Measurements from ENCODE around the gene CD300LF. TPM values are rescaled to one million over a fixed set of nuclear protein-coding genes. Genes with fewer than 3 reads are reported as not detected.

Gene CD300LF
- total RNA-seq, 2 donors from 2014 or later = 2.3 TPM; not detected in 1

DNA sequence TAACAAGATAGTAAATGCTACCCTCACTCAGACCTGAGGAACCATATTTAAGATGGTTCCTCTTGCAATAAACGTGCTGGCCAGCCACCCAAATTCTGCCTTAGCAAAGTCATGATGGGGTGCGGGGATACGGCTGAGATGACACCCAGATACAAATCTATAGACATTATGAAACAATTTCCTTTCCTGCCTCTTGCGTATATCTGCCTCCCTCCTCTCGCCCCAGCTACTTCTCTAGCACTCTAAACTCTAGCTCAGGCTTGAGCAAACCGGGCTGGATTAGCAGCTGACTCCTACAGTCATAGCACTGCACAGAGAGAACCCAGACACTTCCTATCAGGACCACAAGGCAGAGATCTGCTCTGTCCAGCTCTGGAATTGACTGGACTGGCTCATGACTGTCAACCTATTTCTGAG, 22.3 kb downstream of the CD300LF start:
- Histone ChIP-seq H3K4me3 (no peak overlapping the region), H3K27me3 (replicated peaks; ENCODE audit: insufficient read depth) (no peaks in the 10 kb centered on the region), H3K36me3 (no peaks in the 10 kb centered on the region), H3K4me1 (ENCODE audit: control insufficient read depth in 1 of 2, low read depth in 2 of 2) (no peaks in the 10 kb centered on the region), H3K9me3 (no peaks in the 10 kb centered on the region), H3K27ac (no peak overlapping the region)
- TF ChIP-seq, protein P1, sequence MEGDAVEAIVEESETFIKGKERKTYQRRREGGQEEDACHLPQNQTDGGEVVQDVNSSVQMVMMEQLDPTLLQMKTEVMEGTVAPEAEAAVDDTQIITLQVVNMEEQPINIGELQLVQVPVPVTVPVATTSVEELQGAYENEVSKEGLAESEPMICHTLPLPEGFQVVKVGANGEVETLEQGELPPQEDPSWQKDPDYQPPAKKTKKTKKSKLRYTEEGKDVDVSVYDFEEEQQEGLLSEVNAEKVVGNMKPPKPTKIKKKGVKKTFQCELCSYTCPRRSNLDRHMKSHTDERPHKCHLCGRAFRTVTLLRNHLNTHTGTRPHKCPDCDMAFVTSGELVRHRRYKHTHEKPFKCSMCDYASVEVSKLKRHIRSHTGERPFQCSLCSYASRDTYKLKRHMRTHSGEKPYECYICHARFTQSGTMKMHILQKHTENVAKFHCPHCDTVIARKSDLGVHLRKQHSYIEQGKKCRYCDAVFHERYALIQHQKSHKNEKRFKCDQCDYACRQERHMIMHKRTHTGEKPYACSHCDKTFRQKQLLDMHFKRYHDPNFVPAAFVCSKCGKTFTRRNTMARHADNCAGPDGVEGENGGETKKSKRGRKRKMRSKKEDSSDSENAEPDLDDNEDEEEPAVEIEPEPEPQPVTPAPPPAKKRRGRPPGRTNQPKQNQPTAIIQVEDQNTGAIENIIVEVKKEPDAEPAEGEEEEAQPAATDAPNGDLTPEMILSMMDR (IDR thresholded peaks at IDR 0.05) = no peak
- no peak for DNase-seq (ENCODE audit: low spot score)
- ATAC-seq (ENCODE audit: insufficient number of reproducible peaks, low FRiP score, low read depth) = no peak

DNA sequence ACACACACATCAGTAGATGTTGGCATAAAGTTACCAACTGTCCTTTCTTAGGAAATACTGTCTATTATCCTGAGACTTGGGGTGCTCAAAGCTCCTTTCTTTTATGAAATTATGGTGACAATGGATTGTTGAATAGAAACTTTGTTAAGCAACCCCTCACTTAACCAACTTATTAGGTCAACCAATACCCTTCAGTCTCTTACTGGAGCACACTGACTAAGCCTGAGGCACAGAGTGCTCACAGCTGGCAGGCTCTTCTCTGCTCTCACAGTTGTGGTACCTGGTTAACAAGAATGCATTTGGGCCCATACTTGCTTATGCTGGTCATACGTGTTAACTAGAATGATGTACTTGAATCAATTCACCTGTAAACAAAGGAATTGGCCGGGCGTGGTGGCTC, 24.8 kb downstream of the CD300LF start:
- Histone ChIP-seq H3K4me3 (no peak overlapping the region), H3K27me3 (replicated peaks; ENCODE audit: insufficient read depth) (no peaks in the 10 kb centered on the region), H3K27ac (no peak overlapping the region), H3K36me3 (no peaks in the 10 kb centered on the region), H3K4me1 (ENCODE audit: control insufficient read depth in 1 of 2, low read depth in 2 of 2) (no peaks in the 10 kb centered on the region), H3K9me3 (no peaks in the 10 kb centered on the region)
- TF ChIP-seq, protein P1 (IDR thresholded peaks at IDR 0.05) = no peak
- no peak for ATAC-seq (ENCODE audit: insufficient number of reproducible peaks, low FRiP score, low read depth)
- no peak for DNase-seq (ENCODE audit: low spot score)

DNA sequence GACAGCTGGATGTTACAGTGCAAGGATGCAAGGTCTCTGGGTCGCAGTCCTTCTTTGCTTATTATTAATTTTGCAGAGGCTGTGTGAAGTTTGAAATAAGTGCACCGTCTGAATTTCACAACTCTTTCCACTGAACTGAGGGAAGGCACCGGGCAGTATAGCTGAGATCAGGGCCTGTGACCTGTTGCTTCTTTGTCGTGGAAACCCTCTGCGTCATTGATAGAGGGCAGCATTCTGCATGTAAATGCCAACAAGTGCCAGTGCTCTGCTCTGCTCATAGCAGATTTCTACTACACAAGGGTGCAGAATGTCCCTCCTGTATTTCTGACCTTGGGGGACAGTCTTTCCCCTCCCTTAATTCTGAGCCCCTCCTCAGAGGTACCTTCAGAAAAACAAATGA, 26.0 kb downstream of the CD300LF start:
- no peak for ATAC-seq (ENCODE audit: insufficient number of reproducible peaks, low FRiP score, low read depth)
- H3K4me1 ChIP-seq (ENCODE audit: control insufficient read depth in 1 of 2, low read depth in 2 of 2) = no peaks in the 10 kb centered on the region
- H3K9me3 ChIP-seq = no peaks in the 10 kb centered on the region
- no peak overlapping the region for H3K4me3 ChIP-seq
- DNase-seq (ENCODE audit: low spot score) = no peak
- no peak overlapping the region for H3K27ac ChIP-seq
- TF ChIP-seq, protein P1 (IDR thresholded peaks at IDR 0.05) = no peak
- H3K36me3 ChIP-seq = no peaks in the 10 kb centered on the region
- no peaks in the 10 kb centered on the region for H3K27me3 ChIP-seq (replicated peaks; ENCODE audit: insufficient read depth)

DNA sequence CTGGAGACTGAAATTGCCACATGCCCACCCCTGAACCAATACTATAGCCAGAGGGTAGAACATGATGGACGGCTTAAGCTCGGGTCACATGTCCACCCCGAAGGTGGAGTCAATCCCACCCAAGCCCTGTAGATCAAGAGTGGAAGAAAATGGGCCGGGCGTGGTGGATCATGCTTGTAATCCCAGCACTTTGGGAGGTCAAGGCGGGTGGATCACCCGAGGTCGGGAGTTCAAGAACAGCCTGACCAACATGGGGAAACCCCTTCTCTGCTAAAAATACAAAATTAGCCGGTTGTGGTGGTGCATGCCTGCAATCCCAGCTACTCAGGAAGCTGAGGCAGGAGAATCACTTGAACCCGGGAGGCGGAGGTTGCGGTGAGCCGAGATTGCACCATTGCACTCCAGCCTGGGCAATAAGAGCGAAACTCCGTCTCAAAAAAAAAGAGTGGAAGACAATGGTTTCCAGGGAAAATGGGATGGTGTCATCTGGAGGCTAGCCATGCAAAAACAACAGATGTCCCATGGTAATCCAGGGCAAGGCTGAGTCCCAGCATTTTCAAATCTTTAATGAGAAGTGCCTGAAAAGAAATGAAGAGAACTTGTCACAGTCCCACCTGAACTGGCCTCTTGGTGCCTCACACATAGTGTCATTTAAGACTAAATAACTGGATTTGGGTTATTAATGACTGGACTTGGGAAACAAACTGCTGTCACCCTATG, 30.1 kb downstream of the CD300LF start:
- ATAC-seq (ENCODE audit: insufficient number of reproducible peaks, low FRiP score, low read depth) = no peak
- Histone ChIP-seq H3K4me1 (ENCODE audit: control insufficient read depth in 1 of 2, low read depth in 2 of 2) (no peaks in the 10 kb centered on the region), H3K36me3 (no peaks in the 10 kb centered on the region), H3K27ac (no peak overlapping the region), H3K4me3 (no peak overlapping the region), H3K9me3 (no peaks in the 10 kb centered on the region), H3K27me3 (replicated peaks; ENCODE audit: insufficient read depth) (no peaks in the 10 kb centered on the region)
- DNase-seq (ENCODE audit: low spot score) = no peak
- TF ChIP-seq, protein P1 (IDR thresholded peaks at IDR 0.05) = no peak

DNA sequence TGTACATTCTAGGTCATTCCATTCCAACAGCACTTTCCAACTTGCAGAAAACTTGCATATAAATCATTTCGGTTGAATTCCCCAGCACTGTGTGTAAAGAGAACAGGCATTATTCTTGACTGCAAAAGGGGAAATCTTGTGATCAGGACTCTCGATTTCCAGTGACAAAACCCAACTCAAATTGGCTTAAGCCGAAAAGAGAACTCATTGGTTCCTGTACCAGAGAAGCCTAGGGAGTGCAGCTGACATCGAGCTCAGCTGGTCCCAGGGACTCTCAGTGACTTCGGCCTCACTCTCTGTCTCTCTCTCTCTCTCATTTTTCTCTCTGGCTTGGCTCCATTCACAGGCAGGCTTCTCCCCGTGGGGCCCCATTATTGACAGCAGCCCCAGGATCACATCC, 30.7 kb downstream of the CD300LF start:
- ATAC-seq (ENCODE audit: insufficient number of reproducible peaks, low FRiP score, low read depth) (no peak), DNase-seq (ENCODE audit: low spot score) (no peak)
- TF ChIP-seq, protein P1 (IDR thresholded peaks at IDR 0.05) = no peak
- H3K4me3 ChIP-seq = no peak overlapping the region
- H3K4me1 ChIP-seq (ENCODE audit: control insufficient read depth in 1 of 2, low read depth in 2 of 2) = no peaks in the 10 kb centered on the region
- H3K27me3 ChIP-seq (replicated peaks; ENCODE audit: insufficient read depth) = no peaks in the 10 kb centered on the region
- H3K9me3 ChIP-seq = no peaks in the 10 kb centered on the region
- H3K36me3 ChIP-seq = no peaks in the 10 kb centered on the region
- no peak overlapping the region for H3K27ac ChIP-seq

Measured in thoracic aorta (tissue), 2 donors.